Measurements from ENCODE around the gene IL17RA.

GRCh38 chr22:17137861-17138425 lies 53.1 kb downstream of the IL17RA start:
- TF ChIP-seq CTCF (IDR thresholded peaks at IDR 0.05 in 8 of 11, conservative IDR thresholded peaks at IDR 0.05 in 3 of 11) = no peak
- peak in 1 of 3 donors; percentile 10 for TF ChIP-seq POLR2AphosphoS5 (IDR thresholded peaks at IDR 0.05)
- no peak for TF ChIP-seq POLR2A (IDR thresholded peaks at IDR 0.05)
